Activated CD4-positive, alpha-beta T cell treated with anti-CD3 and anti-CD28 coated beads for 36 hours (primary cell): ENCODE results near the gene ZNF22. TPM values are rescaled to one million over a fixed set of nuclear protein-coding genes. Genes with fewer than 3 reads are reported as not detected.

Experiments used
- ATAC-seq: fragments of 200-7000 bp; cut with Tn5 transposase; one replicate; pipeline ENCODE4 v1.10.0; 2021; ENCODE audit warnings: mild to moderate bottlenecking, moderate library complexity
- CTCF ChIA-PET: fragments of 350-600 bp; sonication (Branson Sonifier 250); formaldehyde crosslinking; loops from one replicate; lab custom pipeline; 2021; ENCODE audit warnings: antibody characterized with exemption; lab: Charles Lee
- POLR2A ChIA-PET: fragments of 350-600 bp; sonication (Branson Sonifier 250); formaldehyde crosslinking; loops from one replicate; lab custom pipeline; 2021; ENCODE audit warnings: antibody characterized with exemption, inconsistent platforms; lab: Charles Lee
- DNase-seq: peaks from one replicate; pipeline ENCODE4 v3.0.0-alpha.2; 2020
- H3K27ac Mint-ChIP-seq: one replicate; pipeline ENCODE4 v1.8.0; 2021; ENCODE audit warnings: mixed read lengths
- H3K27me3 Mint-ChIP-seq: one replicate; pipeline ENCODE4 v1.8.0; 2021; ENCODE audit warnings: mixed read lengths
- H3K36me3 Mint-ChIP-seq: one replicate; pipeline ENCODE4 v1.8.0; 2021; ENCODE audit warnings: low read depth, mixed read lengths
- H3K4me1 Mint-ChIP-seq: one replicate; pipeline ENCODE4 v1.8.0; 2021; ENCODE audit warnings: mixed read lengths
- H3K4me3 Mint-ChIP-seq: one replicate; pipeline ENCODE4 v1.8.0; 2021; ENCODE audit warnings: mild to moderate bottlenecking, moderate library complexity, mixed read lengths
- H3K9me3 Mint-ChIP-seq: one replicate; pipeline ENCODE4 v1.8.0; 2021; ENCODE audit warnings: low read depth, mixed read lengths
- intact Hi-C, 2 experiments: fragments of 100-400 bp; cut with DNase I in 1 of 2; cut with micrococcal nuclease in 1 of 2; formaldehyde crosslinking; loops; one replicate each; pipeline versions ENCODE4 v1.14.2 to v1.15.1; 2022 to 2024; cut with DNase I, micrococcal nuclease
- total RNA-seq, 2 experiments: library from RNA; stranded (reverse); gene quantifications; one replicate each; pipeline ENCODE4 v1.2.3, GENCODE V29; 2021

ZNF22 gene
- total RNA-seq, 2 experiments from 2014 or later, result 18.8 to 21.6 TPM

GRCh38 chr10:44959247-44960087 is 41.3 kb upstream of the ZNF22 start, which contains the start of gene RASSF4:
TSS of gene RASSF4 (plus strand) at chr10:44959802. CDS start at chr10:44970203, 10,401 bp downstream.
- POLR2A ChIA-PET, result interaction anchor here (0.5 kb wide), 1 partner anchor 336 kb away, joined by 3 read pairs; no protein-coding TSS in a partner anchor
- peaks cover 19% of the 10 kb centered on the region for H3K4me1 Mint-ChIP-seq
- intact Hi-C loops, result loop anchor here (1.0 to 2.0 kb wide), 6 partner anchors 15 to 1071 kb away; partner anchors contain the start of genes ZNF22 (in 2 of the 2), NCOA4 (in 1 of the 2) and ZFAND4 (in 1 of the 2)

GRCh38 chr10:44960088-44960460 is 40.6 kb upstream of the ZNF22 start:
- Mint-ChIP-seq H3K4me3 (peak overlapping the region; percentile 80), H3K9me3 (peaks cover 3% of the 10 kb centered on the region), H3K27ac (no peak overlapping the region), H3K4me1 (peaks cover 19% of the 10 kb centered on the region), H3K27me3 (no peaks in the 10 kb centered on the region), H3K36me3 (peaks cover 11% of the 10 kb centered on the region)
- ATAC-seq, result no peak
- intact Hi-C loops, result no loop called here
- ChIA-PET CTCF (no interaction called here), POLR2A (no interaction called here)
- no peak for DNase-seq

More at GRCh38 chr10:44959247-44960087, 41.3 kb upstream of the ZNF22 start, which contains the start of gene RASSF4:
- ATAC-seq (peak; percentile 100), DNase-seq (peak; percentile 96)
- Mint-ChIP-seq H3K4me3 (peak within 1 kb of the TSS; percentile 80), H3K36me3 (peaks cover 11% of the 10 kb centered on the region), H3K9me3 (peaks cover 3% of the 10 kb centered on the region), H3K27ac (peak within 1 kb of the TSS; percentile 70), H3K27me3 (no peaks in the 10 kb centered on the region)
- CTCF ChIA-PET, result interaction anchor here (0.7 kb wide), 1 partner anchor 98 kb away, joined by 3 read pairs; no protein-coding TSS in a partner anchor

- Mint-ChIP-seq H3K36me3 (peaks cover 11% of the 10 kb centered on the region), H3K27me3 (no peaks in the 10 kb centered on the region), H3K4me3 (peak overlapping the region; percentile 80), H3K4me1 (peaks cover 21% of the 10 kb centered on the region), H3K27ac (no peak overlapping the region), H3K9me3 (peaks cover 3% of the 10 kb centered on the region)
- no peak for DNase-seq
- POLR2A ChIA-PET, result no interaction called here
- intact Hi-C loops, result no loop called here
- CTCF ChIA-PET, result interaction anchor here (0.6 to 2.3 kb wide), 2 partner anchors 28 to 525 kb away, joined by 3 to 7 read pairs; no protein-coding TSS in a partner anchor
- ATAC-seq, result no peak
Observed at GRCh38 chr10:44960482-44961229, 40.1 kb upstream of the ZNF22 start.

GRCh38 chr10:44961230-44961571 is 39.5 kb upstream of the ZNF22 start:
- H3K4me1 Mint-ChIP-seq, result peaks cover 24% of the 10 kb centered on the region
- no peak for ATAC-seq
- H3K36me3 Mint-ChIP-seq, result peaks cover 9% of the 10 kb centered on the region
- no peak overlapping the region for H3K27ac Mint-ChIP-seq
- ChIA-PET POLR2A (no interaction called here), CTCF (interaction anchor here (0.6 to 2.3 kb wide), 2 partner anchors 29 to 524 kb away, joined by 3 to 7 read pairs; no protein-coding TSS in a partner anchor)
- intact Hi-C loops, result no loop called here
- H3K4me3 Mint-ChIP-seq, result no peak overlapping the region
- H3K27me3 Mint-ChIP-seq, result no peaks in the 10 kb centered on the region
- peaks cover 3% of the 10 kb centered on the region for H3K9me3 Mint-ChIP-seq
- no peak for DNase-seq

GRCh38 chr10:44961931-44962750 is 38.6 kb upstream of the ZNF22 start:
- H3K36me3 Mint-ChIP-seq, result peaks cover 2% of the 10 kb centered on the region
- ChIA-PET CTCF (interaction anchor here (0.5 to 2.3 kb wide), 2 partner anchors 30 to 710 kb away, joined by 3 to 7 read pairs; no protein-coding TSS in a partner anchor), POLR2A (no interaction called here)
- H3K27ac Mint-ChIP-seq, result no peak overlapping the region
- H3K9me3 Mint-ChIP-seq, result no peaks in the 10 kb centered on the region
- intact Hi-C loops, result no loop called here
- no peak for DNase-seq
- no peak overlapping the region for H3K4me3 Mint-ChIP-seq
- H3K27me3 Mint-ChIP-seq, result no peaks in the 10 kb centered on the region
- ATAC-seq, result no peak
- H3K4me1 Mint-ChIP-seq, result peaks cover 27% of the 10 kb centered on the region

GRCh38 chr10:44962870-44963738 is 37.6 kb upstream of the ZNF22 start:
- POLR2A ChIA-PET, result no interaction called here

GRCh38 chr10:44963772-44964633 is 36.7 kb upstream of the ZNF22 start:
- POLR2A ChIA-PET, result no interaction called here

More at GRCh38 chr10:44962870-44963738, 37.6 kb upstream of the ZNF22 start:
- Mint-ChIP-seq H3K4me3 (no peak overlapping the region), H3K27ac (no peak overlapping the region), H3K36me3 (no peaks in the 10 kb centered on the region), H3K9me3 (no peaks in the 10 kb centered on the region), H3K4me1 (peaks cover 31% of the 10 kb centered on the region), H3K27me3 (no peaks in the 10 kb centered on the region)
- DNase-seq (no peak), ATAC-seq (no peak)
- CTCF ChIA-PET, result interaction anchor here (0.7 to 2.3 kb wide), 4 partner anchors 27 to 64 kb away, joined by 3 to 7 read pairs (median 4); no protein-coding TSS in a partner anchor
- intact Hi-C loops, result no loop called here

GRCh38 chr10:44965104-44965503 is 35.6 kb upstream of the ZNF22 start:
- no peaks in the 10 kb centered on the region for H3K36me3 Mint-ChIP-seq
- ATAC-seq (no peak), DNase-seq (no peak)
- ChIA-PET CTCF (interaction anchor here (0.8 to 2.0 kb wide), 2 partner anchors 8 to 32 kb away, joined by 3 to 6 read pairs; no protein-coding TSS in a partner anchor), POLR2A (no interaction called here)
- no peaks in the 10 kb centered on the region for H3K9me3 Mint-ChIP-seq
- H3K27me3 Mint-ChIP-seq, result no peaks in the 10 kb centered on the region
- H3K4me1 Mint-ChIP-seq, result peaks cover 33% of the 10 kb centered on the region
- no peak overlapping the region for H3K27ac Mint-ChIP-seq
- no peak overlapping the region for H3K4me3 Mint-ChIP-seq
- intact Hi-C loops, result no loop called here

More at GRCh38 chr10:44963772-44964633, 36.7 kb upstream of the ZNF22 start:
- Mint-ChIP-seq H3K27ac (no peak overlapping the region), H3K4me1 (peaks cover 31% of the 10 kb centered on the region), H3K9me3 (no peaks in the 10 kb centered on the region), H3K36me3 (no peaks in the 10 kb centered on the region), H3K27me3 (no peaks in the 10 kb centered on the region), H3K4me3 (no peak overlapping the region)
- ATAC-seq (no peak), DNase-seq (no peak)
- CTCF ChIA-PET, result interaction anchor here (0.7 to 1.0 kb wide), 3 partner anchors 26 to 65 kb away, joined by 3 to 4 read pairs (median 3); no protein-coding TSS in a partner anchor
- intact Hi-C loops, result no loop called here

- Mint-ChIP-seq H3K36me3 (no peaks in the 10 kb centered on the region), H3K4me3 (no peak overlapping the region), H3K27me3 (no peaks in the 10 kb centered on the region), H3K27ac (peak overlapping the region; percentile 29), H3K9me3 (no peaks in the 10 kb centered on the region), H3K4me1 (peaks cover 31% of the 10 kb centered on the region)
- peak; percentile 45 for ATAC-seq
- intact Hi-C loops, result no loop called here
- no peak for DNase-seq
- ChIA-PET CTCF (interaction anchor here (0.8 to 2.0 kb wide), 4 partner anchors 8 to 34 kb away, joined by 3 to 6 read pairs (median 3); no protein-coding TSS in a partner anchor), POLR2A (no interaction called here)
Observed at GRCh38 chr10:44965651-44966097, 35.0 kb upstream of the ZNF22 start.
